Ovary (tissue), 9 donors: ENCODE measurements around the gene RAB3IL1. TPM values are rescaled to one million over a fixed set of nuclear protein-coding genes. Genes with fewer than 3 reads are reported as not detected.

Experiments used
- DNase-seq, 5 donors: peaks; one replicate each; pipeline ENCODE4 v3.0.0-alpha.2; 2019 to 2020
- H3K27ac ChIP-seq, 2 donors: fragments of 200-600 bp; one replicate each; pipeline versions ENCODE4 v1.5.1 to v1.8.0; 2019 to 2022
- H3K27me3 ChIP-seq: fragments of 200-600 bp; one replicate; pipeline ENCODE4 v1.8.0; 2022
- H3K36me3 ChIP-seq: fragments of 200-600 bp; sonication (generic); one replicate; pipeline ENCODE4 v1.5.1; 2019
- H3K4me1 ChIP-seq: one replicate; pipeline ENCODE4 v1.8.1; 2013; ENCODE audit warnings: mild to moderate bottlenecking, moderate library complexity; ENCODE audit not compliant: insufficient read depth
- H3K4me3 ChIP-seq: fragments of 200-600 bp; sonication (generic); one replicate; pipeline ENCODE4 v1.5.1; 2017
- H3K9me3 ChIP-seq, 2 donors: fragments of 200-600 bp in 1 of 2; sonication (generic) in 1 of 2; one replicate each; pipeline versions ENCODE4 v1.5.1 to v1.8.1; 2013 to 2019; ENCODE audit warnings: mild to moderate bottlenecking in 1 of 2, moderate library complexity in 1 of 2
- EP300 ChIP-seq: sonication (generic); formaldehyde crosslinking; IDR thresholded peaks from one replicate; pipeline ENCODE4 v1.6.1; 2017; ENCODE audit warnings: antibody characterized with exemption
- POLR2A ChIP-seq: fragments of 450-650 bp; IDR thresholded peaks from one replicate; pipeline ENCODE4 v1.6.1; 2017; ENCODE audit warnings: antibody characterized with exemption, mild to moderate bottlenecking, moderate library complexity
- WGBS, 3 donors: extraction: QIAGEN DNeasy Blood & Tissue Kit in 1 of 3; methylation state at CpG; one replicate each; pipeline versions ENCODE4 v1.1.5 to v1.1.7; 2013 to 2017; 5-methylcytosine and 5-hydroxymethylcytosine counted together
- intact Hi-C, 4 donors: fragments of 100-400 bp; cut with DNase I; formaldehyde crosslinking; loops; one replicate each; pipeline versions ENCODE4 v1.11.0 to v1.15.1; 2022 to 2023
- polyA plus RNA-seq, 2 donors: library from polyadenylated mRNA; stranded (reverse); fragments of 200-250 nt in 1 of 2; fragments of 350-450 nt in 1 of 2; fragmentation: Illumina TruSeq in 1 of 2; extraction: RNeasy Lipid Tissue Mini Kit (QIAGEN cat#74804) in 1 of 2; gene quantifications; one replicate each; pipeline ENCODE4 v1.2.3, GENCODE V29; 2013 to 2014
- total RNA-seq, 7 donors: library from RNA; depleted of rRNA in 2 of 7; stranded (reverse); fragments of >200 nt in 2 of 7; fragmentation: NEBNext Ultra II Directional in 3 of 7; extraction: Animal tissue kit (Norgen Biotek cat#: 25700) in 3 of 7; gene quantifications; one replicate each; pipeline versions ENCODE4 v1.1.0 to v1.2.4, GENCODE V29; 2016 to 2023
- TF ChIP-seq, protein P1 (sequence below), 3 donors: fragments of 450-650 bp in 2 of 3; fragments of 200-600 bp in 1 of 3; IDR thresholded peaks; one replicate each; pipeline versions ENCODE4 v1.5.1 to v1.8.0; 2016 to 2022; ENCODE audit warnings: antibody characterized with exemption in 3 of 3, mild to moderate bottlenecking in 1 of 3
- donor health status: DM: no; HTN: no; CAD: no; lungs with moderate emphysema.
- donor health status: DM: no; HTN: no; CAD: no.
- donor health status: Bipolar disorder and iron deficiency.
- donor health status: DM: yes; HTN: yes; CAD: no.
- donor health status: DM: no; HTN: no; CAD: no.
- donor health status: DM: yes; HTN: yes; CAD: no.

Gene RAB3IL1
- total and polyA plus RNA-seq, 9 donors, result 4.5 to 90.0 (median 52.9) TPM

DNA sequence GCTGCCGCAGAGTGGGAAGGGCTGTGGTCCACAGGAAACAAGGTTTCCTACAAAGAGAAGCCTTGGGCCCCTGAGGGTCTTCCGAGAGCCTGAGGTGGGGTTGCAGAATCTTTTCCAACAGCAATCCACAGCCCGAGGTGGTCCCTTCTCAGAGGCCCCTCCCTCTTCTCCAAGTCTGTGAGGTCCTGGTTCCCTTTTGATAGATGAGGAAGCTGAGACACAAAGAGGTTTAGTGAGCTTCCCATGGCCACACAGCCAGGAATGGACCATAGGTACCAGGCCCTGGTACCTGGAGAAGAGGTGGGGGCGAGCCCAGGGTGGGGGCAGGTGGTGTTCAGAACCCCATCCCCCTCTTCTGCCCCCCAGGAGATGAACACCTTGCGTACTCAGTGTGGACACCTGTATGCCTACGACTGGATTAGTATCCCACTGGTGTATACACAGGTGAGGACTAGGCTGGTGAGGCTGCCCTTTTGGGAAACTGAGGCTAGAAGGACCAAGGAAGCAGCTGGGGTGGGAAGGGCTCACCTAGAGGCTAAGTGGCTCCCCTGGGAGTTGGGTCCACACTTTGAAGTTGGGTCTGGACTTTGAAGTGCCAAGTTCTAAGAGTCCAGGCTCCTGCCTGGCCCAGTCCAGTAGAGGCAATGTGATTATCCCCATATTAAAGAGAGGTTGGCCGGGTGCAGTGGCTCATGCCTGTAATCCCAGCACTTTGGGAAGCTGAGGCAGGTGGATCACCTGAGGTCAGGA, 39.8 kb upstream of the RAB3IL1 start:
- peak in 3 of 5 donors; percentile 9 to 29 (median 15) for DNase-seq
- peaks cover 9% of the 10 kb centered on the region for H3K4me1 ChIP-seq
- intact Hi-C loops, result loop anchor here in 3 of 4 donors (5.0 to 10.0 kb wide), 2 partner anchors 125 to 128 kb away; no protein-coding TSS in a partner anchor
- H3K4me3 ChIP-seq, result no peak overlapping the region
- H3K27me3 ChIP-seq, result no peaks in the 10 kb centered on the region
- TF ChIP-seq, protein P1, sequence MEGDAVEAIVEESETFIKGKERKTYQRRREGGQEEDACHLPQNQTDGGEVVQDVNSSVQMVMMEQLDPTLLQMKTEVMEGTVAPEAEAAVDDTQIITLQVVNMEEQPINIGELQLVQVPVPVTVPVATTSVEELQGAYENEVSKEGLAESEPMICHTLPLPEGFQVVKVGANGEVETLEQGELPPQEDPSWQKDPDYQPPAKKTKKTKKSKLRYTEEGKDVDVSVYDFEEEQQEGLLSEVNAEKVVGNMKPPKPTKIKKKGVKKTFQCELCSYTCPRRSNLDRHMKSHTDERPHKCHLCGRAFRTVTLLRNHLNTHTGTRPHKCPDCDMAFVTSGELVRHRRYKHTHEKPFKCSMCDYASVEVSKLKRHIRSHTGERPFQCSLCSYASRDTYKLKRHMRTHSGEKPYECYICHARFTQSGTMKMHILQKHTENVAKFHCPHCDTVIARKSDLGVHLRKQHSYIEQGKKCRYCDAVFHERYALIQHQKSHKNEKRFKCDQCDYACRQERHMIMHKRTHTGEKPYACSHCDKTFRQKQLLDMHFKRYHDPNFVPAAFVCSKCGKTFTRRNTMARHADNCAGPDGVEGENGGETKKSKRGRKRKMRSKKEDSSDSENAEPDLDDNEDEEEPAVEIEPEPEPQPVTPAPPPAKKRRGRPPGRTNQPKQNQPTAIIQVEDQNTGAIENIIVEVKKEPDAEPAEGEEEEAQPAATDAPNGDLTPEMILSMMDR (IDR thresholded peaks at IDR 0.05), result no peak
- TF ChIP-seq EP300, result no peak
- no peak for TF ChIP-seq POLR2A
- WGBS, 3 donors, result 83 to 88% (median 86%) methylated on average over 7 of the region's 7 CpGs
- no peaks in the 10 kb centered on the region for H3K36me3 ChIP-seq
- H3K9me3 ChIP-seq, result no peaks in the 10 kb centered on the region
- H3K27ac ChIP-seq, result no peak overlapping the region

DNA sequence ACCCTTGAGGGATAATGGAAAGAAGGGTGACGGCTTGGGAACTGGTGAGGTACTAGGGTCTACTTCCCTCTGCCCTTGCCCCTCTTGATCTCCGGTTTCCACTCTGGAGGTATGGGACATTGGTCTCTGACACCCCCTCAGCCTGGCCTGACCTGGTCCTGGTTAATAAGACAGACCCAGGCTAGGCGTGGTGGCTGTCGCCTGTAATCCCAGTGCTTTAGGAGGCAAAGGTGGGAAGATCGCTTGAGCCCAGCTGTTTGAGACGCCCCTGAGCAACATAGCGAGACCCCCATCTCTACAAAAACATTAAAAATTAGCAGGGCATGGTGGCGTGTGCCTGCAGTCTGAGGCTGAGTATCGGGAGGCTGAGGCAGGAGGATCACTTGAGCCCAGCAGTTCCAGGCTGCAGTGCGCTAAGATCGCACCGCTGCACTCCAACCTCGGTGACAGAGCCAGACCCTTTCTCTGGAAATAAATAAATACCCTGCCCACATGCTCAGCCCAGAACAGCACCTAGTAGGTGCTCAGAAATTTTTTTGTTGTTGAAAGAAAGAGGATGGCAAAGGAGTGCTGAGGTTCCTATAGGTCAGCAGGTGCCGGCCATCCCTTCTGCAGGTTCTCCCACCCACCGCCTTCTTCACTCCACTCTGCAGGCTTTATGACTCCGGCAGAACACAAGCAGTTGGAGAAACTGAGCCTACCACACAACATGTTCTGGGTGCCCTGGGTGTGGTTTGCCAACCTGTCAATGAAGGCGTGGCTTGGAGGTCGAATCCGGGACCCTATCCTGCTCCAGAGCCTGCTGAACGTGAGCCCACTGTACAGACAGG, 39.0 kb upstream of the RAB3IL1 start:
- intact Hi-C loops, result loop anchor here in 3 of 4 donors (5.0 to 10.0 kb wide), 2 partner anchors 126 to 128 kb away; no protein-coding TSS in a partner anchor
- DNase-seq, result peak in 2 of 5 donors; percentile 22 to 36
- Histone ChIP-seq H3K4me1 (peaks cover 5% of the 10 kb centered on the region), H3K9me3 (no peaks in the 10 kb centered on the region), H3K27ac (peak overlapping the region; percentile 35 to 75), H3K4me3 (peak overlapping the region; percentile 47), H3K27me3 (no peaks in the 10 kb centered on the region), H3K36me3 (no peaks in the 10 kb centered on the region)
- 88 to 92% (median 88%) methylated on average over 20 of the region's 20 CpGs for WGBS, 3 donors
- TF ChIP-seq, protein P1 (IDR thresholded peaks at IDR 0.05), result no peak
- TF ChIP-seq EP300, result no peak
- TF ChIP-seq POLR2A, result no peak

DNA sequence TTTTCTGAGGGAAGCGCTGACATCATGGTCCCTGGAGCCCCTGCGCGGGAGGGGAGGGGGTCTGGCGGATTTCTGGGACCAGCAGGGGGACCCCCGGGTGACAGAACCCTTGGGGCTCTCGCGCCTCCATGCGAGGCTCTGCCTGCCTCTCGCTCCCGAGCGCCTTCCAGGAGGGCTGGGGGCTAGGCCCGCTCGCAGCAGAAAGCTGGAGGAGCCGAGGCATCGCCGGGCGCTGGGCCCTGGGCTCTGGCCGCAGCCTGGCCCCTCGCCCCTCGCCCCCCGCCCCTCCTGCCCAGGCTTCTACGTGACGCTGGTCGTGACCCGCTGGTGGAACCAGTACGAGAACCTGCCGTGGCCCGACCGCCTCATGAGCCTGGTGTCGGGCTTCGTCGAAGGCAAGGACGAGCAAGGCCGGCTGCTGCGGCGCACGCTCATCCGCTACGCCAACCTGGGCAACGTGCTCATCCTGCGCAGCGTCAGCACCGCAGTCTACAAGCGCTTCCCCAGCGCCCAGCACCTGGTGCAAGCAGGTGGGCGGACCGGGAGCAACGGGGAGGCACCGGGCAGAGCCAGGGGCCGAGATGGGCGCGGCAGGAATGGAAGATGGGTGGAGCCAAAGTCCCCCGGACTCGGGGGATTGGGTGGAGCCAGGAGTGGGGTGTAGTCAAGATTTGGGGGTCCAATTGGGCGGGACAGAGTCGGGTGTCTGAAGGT, 38.2 kb upstream of the RAB3IL1 start:
- Histone ChIP-seq H3K27ac (peak overlapping the region; percentile 35 to 75), H3K4me1 (peaks cover 3% of the 10 kb centered on the region), H3K36me3 (no peaks in the 10 kb centered on the region), H3K4me3 (peak overlapping the region; percentile 47), H3K9me3 (no peaks in the 10 kb centered on the region), H3K27me3 (no peaks in the 10 kb centered on the region)
- DNase-seq, result peak in 4 of 5 donors; percentile 62 to 69 (median 64)
- no peak for TF ChIP-seq EP300
- TF ChIP-seq, protein P1 (IDR thresholded peaks at IDR 0.05), result peak in 1 of 3 donors; percentile 3
- TF ChIP-seq POLR2A, result peak; percentile 46
- intact Hi-C loops, result loop anchor here in 3 of 4 donors (5.0 to 10.0 kb wide), 2 partner anchors 127 to 129 kb away; no protein-coding TSS in a partner anchor
- 4 to 12% (median 7%) methylated on average over 30 to 56 of the region's 56 CpGs for WGBS, 3 donors
